NCI-H146 treated with DMSO at 0.1 percent for 48 hours (cell line): ENCODE results near the gene CROCC.
"Not testable (repeated sequence)": the region's sequence is repeated elsewhere in the genome, so short reads cannot be mapped to it uniquely, and the experiment has no call there.

Experiments used
- DNase-seq: peaks from one replicate; lab custom pipeline; 2025; ENCODE audit not compliant: unreplicated experiment; lab: John Stamatoyannopoulos, UW

Gene CROCC

GRCh38 chr1:16921391-16922185, at the start of gene CROCC:
CROCC (plus strand) TSS chr1:16921931; CDS start chr1:16922019, 88 bp downstream.
- DNase-seq, result no peak

GRCh38 chr1:16872152-16873075, 49.3 kb upstream of the CROCC start:
- DNase-seq, result not testable (repeated sequence)

DNA sequence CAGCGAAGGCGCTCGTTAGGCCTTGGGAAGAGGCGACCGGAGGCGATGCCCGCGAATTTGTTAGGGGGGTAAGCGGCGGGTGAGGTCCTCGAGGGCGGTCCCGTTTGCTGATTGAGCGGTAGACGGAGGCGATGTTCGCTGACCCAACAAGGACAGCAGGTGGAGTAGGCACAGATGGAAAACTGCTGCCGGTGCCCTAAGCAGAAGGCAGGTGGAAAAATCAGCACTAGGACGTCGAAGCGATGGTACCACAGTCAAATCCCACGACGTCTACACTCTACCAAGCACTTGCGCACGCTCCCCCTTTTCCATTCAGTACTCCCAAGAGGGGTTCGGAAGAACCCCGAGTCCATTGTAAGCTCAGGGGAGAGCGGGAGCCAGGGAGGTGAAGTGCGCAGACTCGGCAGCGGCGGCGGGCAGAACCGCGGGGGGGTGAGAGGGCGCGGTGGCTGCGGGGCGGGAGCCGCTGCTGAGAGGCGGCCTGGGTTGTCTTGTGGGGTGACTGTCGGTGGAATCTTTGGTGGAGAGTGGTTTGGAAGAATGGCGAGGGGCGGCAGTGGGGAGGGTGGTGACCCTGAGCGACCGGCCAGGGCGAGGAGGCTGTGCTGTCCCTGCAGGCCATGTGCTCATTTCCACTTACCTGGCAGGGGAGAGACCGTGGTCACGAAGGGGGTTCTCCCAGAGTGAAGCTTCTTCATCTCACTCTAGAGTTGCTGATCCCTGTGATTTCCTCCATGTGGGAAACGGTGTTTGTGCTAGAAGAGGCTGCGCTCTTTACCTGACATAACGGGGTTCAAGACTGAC, 48.5 kb upstream of the CROCC start:
- DNase-seq, result not testable (repeated sequence)

DNA sequence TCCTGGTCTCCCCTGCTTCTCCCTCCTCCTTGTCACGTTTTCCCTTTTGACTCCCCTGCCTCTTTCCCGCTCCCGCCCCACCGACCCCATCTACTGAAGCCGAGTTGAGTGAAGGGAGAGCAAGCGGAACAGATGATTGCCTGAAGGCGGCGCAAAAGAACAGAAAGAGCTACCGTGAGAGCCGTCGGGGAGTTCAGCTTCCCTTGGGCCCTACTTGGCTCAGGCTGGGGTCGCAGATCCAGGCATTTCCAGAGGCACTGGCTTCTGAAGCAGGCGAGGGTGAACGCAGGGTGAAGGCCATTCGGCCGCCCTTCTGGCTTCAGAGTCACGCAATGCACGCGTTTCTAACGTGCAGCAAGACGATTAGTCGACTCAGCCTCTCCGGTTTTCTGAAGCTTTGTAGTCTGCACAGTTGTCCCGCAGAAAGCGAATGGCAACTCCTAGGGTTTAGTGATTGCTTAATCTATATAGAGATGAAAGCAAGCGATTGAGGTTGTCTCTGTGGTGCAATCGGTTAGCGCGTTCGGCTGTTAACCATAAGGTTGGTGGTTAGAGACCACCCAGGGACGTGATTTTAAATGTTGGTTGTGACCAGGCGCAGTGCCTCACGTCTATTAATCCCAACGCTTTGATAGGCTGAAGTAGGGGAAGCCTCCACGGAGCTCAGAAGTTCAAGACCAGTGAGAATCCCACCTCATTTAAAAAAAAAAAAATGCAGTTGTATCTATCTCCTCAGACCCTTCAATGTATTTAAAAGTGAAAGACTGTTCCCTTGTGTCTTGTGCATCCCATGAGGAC, 46.6 kb upstream of the CROCC start:
- not testable (repeated sequence) for DNase-seq

DNA sequence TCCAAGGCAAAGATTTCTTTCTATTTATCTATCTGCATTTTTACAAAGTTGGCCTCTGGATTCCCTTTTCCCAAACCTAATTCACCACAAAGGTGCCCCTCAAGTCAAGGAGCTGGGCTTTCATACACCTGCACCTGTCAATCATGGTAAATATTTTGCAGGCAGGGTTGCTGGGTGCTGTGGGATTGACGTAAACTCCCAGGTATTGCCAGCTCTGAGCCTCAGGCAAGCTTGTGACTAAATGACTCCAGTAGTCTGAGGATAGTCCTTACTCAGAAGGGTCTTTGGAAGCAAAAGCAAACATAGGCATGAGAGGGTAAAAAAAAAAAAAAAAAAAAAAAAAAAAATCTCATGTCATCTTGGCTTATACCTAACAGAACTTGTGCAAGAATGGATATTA, 40.0 kb upstream of the CROCC start:
- not testable (repeated sequence) for DNase-seq

- no peak for DNase-seq
These were observed 38.7 kb upstream of the CROCC start for GRCh38 chr1:16882986-16883385.

GRCh38 chr1:16884487-16884886, 37.2 kb upstream of the CROCC start:
- DNase-seq, result not testable (repeated sequence)

GRCh38 chr1:16886860-16887605, 34.7 kb upstream of the CROCC start:
- DNase-seq, result no peak

DNA sequence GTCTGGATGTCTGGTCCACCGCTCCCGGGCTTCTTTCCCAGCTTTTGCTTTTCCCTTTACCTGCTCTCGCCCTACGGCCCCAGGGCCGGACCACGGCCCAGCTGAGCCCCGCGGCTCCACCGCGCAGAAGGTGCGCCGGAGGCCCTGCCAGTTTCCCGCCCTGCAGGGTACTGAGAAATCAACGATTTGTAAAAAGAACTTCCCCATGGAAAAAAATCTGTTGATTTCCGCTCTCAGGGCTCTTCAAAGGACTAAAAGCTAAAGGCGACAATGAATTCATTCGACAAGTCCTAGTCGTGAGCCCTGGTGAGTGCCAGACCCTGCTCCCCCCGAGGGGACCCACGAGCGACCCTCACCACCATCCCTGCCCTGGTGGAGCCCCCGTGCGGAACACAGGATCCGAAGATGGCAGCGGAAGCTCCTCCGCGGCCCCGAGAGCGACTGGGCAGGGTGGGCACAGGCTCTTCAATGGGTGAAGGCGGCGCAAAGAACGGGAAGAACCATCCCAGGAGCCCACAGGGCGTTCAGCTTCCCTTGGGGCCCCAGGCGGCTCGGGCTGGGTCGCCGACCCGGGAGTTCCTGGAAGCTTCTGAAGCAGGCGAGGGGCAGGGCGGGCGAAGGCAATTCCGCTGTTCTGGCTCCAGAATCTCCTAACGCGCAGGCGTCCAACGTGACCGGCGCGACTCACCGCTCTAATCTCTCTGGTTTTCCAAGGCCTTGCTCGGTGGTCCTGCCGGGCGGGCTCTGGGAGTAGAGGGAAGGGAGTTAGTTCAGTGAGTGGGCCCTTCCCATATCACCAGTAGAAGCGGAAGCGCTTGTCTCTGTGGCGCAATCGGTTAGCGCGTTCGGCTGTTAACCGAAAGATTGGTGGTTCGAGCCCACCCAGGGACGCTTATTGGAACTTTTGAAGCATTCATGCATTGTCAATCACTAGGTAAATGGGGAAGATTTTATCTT, 32.6 kb upstream of the CROCC start:
- DNase-seq, result no peak

DNA sequence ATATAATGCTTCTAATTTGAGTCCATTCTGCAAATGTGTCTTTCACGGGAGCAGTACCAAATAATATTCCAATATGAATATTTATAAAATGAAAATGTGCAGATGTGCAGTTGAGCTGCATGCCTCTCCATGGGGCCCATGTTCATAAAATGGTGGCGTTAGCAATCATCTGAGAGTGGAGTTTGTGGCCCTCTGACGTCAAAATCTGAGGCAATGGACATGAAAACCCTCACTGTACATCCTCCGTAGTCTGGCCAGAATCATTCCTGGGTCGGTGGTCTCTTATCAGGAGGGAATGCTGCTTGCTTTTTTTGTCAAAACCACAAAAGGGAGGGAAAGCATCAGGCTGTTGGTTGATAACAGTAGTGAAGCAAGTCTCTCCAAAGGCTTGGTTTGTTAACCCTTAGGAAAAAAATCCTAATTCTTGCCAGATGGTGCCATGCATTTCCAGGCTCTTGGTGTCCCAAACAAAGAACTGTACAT, 31.2 kb upstream of the CROCC start:
- not testable (repeated sequence) for DNase-seq

GRCh38 chr1:16891057-16891456, 30.7 kb upstream of the CROCC start:
- not testable (repeated sequence) for DNase-seq

- not testable (repeated sequence) for DNase-seq
These were observed 28.7 kb upstream of the CROCC start for GRCh38 chr1:16892978-16893525.

DNA sequence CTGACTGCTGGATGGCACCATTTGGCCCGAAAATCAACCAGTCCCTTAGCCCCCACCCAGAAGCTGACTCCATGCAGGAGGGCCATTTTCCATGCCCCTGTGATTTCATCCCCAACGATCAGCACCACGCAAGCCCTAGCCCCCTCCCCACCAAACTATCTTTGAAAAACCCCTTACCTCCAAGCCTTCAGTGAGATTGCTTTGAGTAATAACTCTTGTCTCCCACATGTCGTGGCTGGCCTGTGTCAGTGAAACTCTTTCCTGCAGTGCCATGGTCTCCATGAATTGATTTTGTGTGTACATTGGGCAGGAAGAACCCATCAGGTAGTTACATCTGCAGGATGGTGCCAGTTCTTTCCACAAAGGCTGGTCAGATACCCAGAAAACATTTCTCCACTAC, 27.9 kb upstream of the CROCC start:
- not testable (repeated sequence) for DNase-seq

DNA sequence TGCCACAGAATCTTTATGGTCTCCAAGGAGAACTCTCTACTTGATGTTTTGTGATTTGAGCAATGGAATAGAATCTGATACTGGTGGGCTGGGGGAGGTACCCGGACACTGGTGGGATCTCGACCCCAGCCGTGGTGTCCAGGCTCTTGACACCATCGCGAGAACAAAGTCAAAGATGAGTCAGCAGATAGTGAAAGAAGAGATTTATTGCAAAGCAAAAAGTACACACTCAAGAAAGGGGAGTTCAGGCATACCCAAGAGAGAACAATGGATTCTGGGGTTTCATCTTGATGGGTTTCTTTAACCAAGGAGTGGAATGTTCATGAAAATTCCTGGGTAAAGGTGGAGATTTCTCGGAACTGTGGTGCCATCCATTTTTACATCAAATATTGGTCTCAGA, 27.4 kb upstream of the CROCC start:
- not testable (repeated sequence) for DNase-seq

DNA sequence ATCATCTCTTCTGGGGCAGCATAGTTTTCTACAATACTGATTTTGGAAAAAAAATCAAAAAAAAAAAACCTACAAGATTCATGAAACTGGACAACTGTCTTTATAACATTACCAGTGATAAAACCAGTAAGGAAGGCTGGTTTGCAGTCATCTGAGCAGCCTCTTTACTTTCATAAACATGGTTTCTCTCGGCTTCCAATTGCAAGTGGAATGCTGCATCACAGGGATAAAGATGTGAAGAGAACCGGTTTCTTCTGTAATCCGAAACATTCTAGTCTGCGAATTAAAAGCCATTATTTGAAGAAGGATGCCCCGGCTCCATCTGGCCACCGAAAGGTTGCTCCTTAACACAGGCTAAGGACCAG, 26.5 kb upstream of the CROCC start:
- DNase-seq, result not testable (repeated sequence)

DNA sequence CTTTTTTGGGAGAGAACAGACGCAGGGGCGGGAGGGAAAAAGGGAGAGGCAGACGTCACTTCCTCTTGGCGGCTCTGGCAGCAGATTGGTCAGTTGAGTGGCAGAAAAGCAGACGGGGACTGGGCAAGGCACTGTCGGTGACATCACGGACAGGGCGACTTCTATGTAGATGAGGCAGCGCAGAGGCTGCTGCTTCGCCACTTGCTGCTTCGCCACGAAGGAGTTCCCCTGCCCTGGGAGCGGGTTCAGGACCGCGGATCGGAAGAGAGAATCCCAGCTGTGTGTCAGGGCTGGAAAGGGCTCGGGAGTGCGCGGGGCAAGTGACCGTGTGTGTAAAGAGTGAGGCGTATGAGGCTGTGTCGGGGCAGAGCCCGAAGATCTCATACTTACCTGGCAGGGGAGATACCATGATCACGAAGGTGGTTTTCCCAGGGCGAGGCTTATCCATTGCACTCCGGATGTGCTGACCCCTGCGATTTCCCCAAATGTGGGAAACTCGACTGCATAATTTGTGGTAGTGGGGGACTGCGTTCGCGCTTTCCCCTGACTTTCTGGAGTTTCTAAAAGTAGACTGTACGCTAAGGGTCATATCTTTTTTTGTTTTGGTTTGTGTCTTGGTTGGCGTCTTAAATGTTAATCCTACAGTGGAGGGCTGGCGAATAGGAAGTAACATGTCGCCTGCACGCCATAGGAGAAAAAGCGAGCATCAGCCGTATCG, 26.0 kb upstream of the CROCC start, which contains the start of gene RNU1-2:
Gene RNU1-2, plus strand, starts transcription at position 383 of the 718 bp plus-strand sequence.
- DNase-seq, result peak; percentile 91
